ENCODE measurements around the gene CNDP2.

DNA sequence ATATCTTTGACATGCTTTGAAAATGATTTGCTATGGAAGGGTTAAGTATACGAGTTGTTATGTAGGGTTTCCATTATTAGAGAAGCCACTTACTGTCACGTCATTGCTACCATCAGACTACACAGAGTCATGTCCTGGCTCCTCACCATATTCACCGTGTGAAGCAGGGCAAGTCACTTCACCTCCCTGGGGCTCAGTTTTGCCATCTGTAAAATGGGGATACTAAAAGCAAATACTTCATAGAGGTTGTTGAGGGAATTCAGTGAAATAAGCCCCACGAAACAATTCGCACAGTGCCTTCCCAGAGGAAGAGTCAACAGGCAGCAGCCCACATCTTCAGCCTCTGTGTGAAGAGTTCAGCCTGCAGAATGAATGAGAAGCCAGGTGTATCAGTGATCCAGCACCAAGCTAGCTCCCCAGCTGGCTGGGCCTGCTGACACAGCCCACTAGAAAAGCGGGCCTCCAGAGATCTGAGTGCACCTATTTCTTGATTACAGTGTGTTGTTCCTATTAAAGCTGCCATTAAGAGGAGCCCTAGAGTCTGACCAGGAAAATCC lies 42.4 kb upstream of the CNDP2 start:
- TF ChIP-seq POLR2A (IDR thresholded peaks at IDR 0.05): no peak
- no peak for TF ChIP-seq POLR2AphosphoS5 (IDR thresholded peaks at IDR 0.05; ENCODE audit: insufficient read depth in 1 of 2, low read depth in 1 of 2)

Data from vagina (tissue), 2 donors.